Measurements from ENCODE around the gene SORCS2.

DNA sequence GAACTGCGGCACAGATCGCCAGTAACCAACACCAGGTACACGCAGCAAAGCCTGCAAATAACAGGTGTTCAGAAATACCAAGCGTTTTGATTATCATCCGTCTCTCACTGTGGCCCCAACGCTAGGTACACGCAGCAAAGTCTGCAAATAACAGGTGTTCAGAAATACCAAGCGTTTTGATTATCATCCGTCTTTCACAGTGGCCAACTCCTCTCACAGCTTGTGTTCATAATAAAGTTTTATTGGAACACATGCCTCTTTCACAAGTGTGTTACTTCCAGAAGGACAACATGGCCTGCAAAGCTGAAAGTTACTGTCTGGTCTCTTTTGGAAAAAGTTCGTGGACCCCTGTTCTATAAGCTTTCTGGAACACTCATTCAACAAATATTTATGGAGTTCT lies 594.2 kb downstream of the SORCS2 start:
- TF ChIP-seq, protein P1, sequence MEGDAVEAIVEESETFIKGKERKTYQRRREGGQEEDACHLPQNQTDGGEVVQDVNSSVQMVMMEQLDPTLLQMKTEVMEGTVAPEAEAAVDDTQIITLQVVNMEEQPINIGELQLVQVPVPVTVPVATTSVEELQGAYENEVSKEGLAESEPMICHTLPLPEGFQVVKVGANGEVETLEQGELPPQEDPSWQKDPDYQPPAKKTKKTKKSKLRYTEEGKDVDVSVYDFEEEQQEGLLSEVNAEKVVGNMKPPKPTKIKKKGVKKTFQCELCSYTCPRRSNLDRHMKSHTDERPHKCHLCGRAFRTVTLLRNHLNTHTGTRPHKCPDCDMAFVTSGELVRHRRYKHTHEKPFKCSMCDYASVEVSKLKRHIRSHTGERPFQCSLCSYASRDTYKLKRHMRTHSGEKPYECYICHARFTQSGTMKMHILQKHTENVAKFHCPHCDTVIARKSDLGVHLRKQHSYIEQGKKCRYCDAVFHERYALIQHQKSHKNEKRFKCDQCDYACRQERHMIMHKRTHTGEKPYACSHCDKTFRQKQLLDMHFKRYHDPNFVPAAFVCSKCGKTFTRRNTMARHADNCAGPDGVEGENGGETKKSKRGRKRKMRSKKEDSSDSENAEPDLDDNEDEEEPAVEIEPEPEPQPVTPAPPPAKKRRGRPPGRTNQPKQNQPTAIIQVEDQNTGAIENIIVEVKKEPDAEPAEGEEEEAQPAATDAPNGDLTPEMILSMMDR (IDR thresholded peaks at IDR 0.05), result no peak
- TF ChIP-seq POLR2AphosphoS5 (IDR thresholded peaks at IDR 0.05), result no peak

All from breast epithelium (tissue), 3 donors.